ENCODE measurements around the gene CGN.

CGN gene

DNA sequence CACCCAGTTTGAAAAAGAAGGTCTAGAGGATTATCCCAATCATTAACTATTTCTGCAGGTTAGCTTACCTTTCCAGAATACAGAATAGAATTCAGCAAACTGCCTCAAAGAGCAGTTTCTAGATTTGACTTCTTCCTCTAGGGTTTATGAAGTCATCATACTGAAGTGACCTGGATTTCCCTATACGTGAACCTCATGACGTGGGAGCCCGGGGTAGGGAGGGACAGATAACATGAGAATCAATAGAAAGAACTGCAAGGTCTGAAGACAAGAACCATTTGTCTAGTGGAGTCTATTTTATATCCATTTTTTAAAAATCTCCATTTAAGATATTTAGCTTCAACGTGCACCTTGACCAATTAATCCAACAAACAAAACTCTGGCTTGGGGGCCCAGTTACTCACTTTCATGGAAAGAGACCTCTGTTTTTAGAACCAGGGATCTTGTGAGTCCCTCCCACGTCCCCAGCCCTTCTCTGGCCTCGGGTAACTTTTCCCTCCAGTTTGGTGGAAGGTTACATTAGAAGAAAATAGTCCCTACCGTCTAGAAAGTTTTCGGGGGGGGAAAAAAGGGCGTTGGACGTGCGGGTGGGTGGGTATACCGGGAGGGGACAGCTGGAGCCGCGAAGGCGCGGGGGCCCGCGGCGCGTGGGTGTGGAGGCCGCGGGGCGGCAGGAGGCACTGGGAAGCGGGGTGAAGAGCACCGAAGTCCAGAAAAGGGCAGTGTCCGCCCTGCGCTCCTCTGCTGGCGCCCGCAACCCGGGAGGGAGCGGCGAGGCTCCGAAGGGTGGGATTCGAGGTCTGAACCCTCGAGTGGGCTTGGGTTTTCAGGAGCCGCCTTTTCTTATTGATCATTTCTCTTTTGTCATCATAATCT, 38.1 kb upstream of the CGN start:
- peak in 1 of 2 experiments; percentile 10 for DNase-seq (ENCODE audit: low read depth in 1 of 2, low spot score in 1 of 2)
- peak overlapping the region; percentile 46 for H3K4me3 ChIP-seq (replicated peaks; ENCODE audit: insufficient read depth, low read length)
- no peak for TF ChIP-seq REST (IDR thresholded peaks at IDR 0.05; ENCODE audit: insufficient replicate concordance, low read depth)
- TF ChIP-seq GABPA (IDR thresholded peaks at IDR 0.05; ENCODE audit: low read depth): no peak
- no peak for TF ChIP-seq SPI1 (IDR thresholded peaks at IDR 0.05; ENCODE audit: borderline replicate concordance, low read depth)
- TF ChIP-seq POLR2AphosphoS5 (IDR thresholded peaks at IDR 0.05; ENCODE audit: low read depth): no peak
- TF ChIP-seq CTCF (IDR thresholded peaks at IDR 0.05; ENCODE audit: insufficient read depth, low read length): no peak
- H3K27me3 ChIP-seq (ENCODE audit: insufficient read depth, poor library complexity, severe bottlenecking): no peaks in the 10 kb centered on the region
- H3K27ac ChIP-seq (replicated peaks): peak overlapping the region; percentile 10; the same call in 1 of the 2 replicates

GRCh38 chr1:151474745-151475144, 36.4 kb upstream of the CGN start:
- H3K4me3 ChIP-seq (replicated peaks; ENCODE audit: insufficient read depth, low read length): no peak overlapping the region
- no peak overlapping the region for H3K27ac ChIP-seq (replicated peaks)
- no peak for DNase-seq (ENCODE audit: low read depth in 1 of 2, low spot score in 1 of 2)
- H3K27me3 ChIP-seq (ENCODE audit: insufficient read depth, poor library complexity, severe bottlenecking): no peaks in the 10 kb centered on the region
- no peak for TF ChIP-seq CTCF (IDR thresholded peaks at IDR 0.05; ENCODE audit: insufficient read depth, low read length)
- TF ChIP-seq SPI1 (IDR thresholded peaks at IDR 0.05; ENCODE audit: borderline replicate concordance, low read depth): no peak
- TF ChIP-seq GABPA (IDR thresholded peaks at IDR 0.05; ENCODE audit: low read depth): no peak
- TF ChIP-seq POLR2AphosphoS5 (IDR thresholded peaks at IDR 0.05; ENCODE audit: low read depth): no peak
- TF ChIP-seq REST (IDR thresholded peaks at IDR 0.05; ENCODE audit: insufficient replicate concordance, low read depth): no peak

DNA sequence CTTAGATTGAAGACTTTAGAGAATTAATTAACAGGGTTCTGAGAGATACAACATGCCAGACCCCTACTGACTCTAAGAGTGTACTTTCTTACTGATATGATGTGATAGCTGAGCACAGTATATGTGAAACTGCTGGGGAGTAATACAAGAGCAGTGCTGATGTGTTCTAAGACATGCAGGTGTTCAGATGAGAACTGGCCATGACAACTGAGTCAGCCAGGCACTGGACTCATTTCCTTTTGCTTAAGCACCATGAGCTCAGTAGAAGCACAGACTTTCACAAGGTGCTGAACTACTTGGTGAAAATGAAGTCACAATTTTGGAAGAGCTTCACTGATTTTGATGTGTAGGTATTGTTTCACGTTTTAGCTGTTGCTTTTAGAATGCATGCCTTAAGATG, 36.0 kb upstream of the CGN start:
- DNase-seq (ENCODE audit: low read depth in 1 of 2, low spot score in 1 of 2): no peak
- TF ChIP-seq CTCF (IDR thresholded peaks at IDR 0.05; ENCODE audit: insufficient read depth, low read length): no peak
- no peak for TF ChIP-seq GABPA (IDR thresholded peaks at IDR 0.05; ENCODE audit: low read depth)
- no peak for TF ChIP-seq REST (IDR thresholded peaks at IDR 0.05; ENCODE audit: insufficient replicate concordance, low read depth)
- TF ChIP-seq SPI1 (IDR thresholded peaks at IDR 0.05; ENCODE audit: borderline replicate concordance, low read depth): no peak
- TF ChIP-seq POLR2AphosphoS5 (IDR thresholded peaks at IDR 0.05; ENCODE audit: low read depth): no peak
- Histone ChIP-seq H3K27ac (replicated peaks) (no peak overlapping the region), H3K27me3 (ENCODE audit: insufficient read depth, poor library complexity, severe bottlenecking) (no peaks in the 10 kb centered on the region), H3K4me3 (replicated peaks; ENCODE audit: insufficient read depth, low read length) (no peak overlapping the region)

All from HL-60 (cell line).